Dedifferentiated amniotic fluid mesenchymal stem cell (primary cell): ENCODE data around the gene PPM1F.
A peak's percentile ranks its signal among the peaks of the same experiment; 100 is the strongest.
"Not testable (repeated sequence)": the region's sequence is repeated elsewhere in the genome, so short reads cannot be mapped to it uniquely, and the experiment has no call there.

ENCODE experiments used
- DNase-seq: peaks from one replicate; pipeline ENCODE4 v3.0.0-alpha.2; 2016; ENCODE audit errors: extremely low spot score

PPM1F gene

GRCh38 chr22:21894799-21895198 lies 57.8 kb downstream of the PPM1F start:
- DNase-seq = no peak

- DNase-seq = no peak
Observed at GRCh38 chr22:21889251-21889990, 63.2 kb downstream of the PPM1F start.

DNA sequence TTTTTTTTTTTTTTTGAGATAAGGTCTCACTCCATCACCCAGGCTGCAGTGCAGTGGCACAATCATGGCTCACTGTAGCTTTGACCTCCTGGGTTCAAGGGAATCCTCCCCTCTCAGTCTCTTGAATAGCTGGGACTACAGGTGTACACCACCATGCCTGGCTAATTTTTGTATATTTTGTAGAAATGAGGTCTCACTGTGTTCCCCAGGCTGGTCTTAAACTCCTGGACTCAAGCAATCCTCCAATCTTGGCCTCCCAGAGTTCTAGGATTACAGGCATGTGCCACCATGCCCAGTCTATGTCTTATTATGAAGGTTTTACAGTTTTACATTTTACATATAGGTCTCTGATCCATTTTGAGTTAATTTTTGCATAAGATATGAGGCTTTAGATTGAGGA lies 64.8 kb downstream of the PPM1F start:
- no peak for DNase-seq

- not testable (repeated sequence) for DNase-seq
Observed at GRCh38 chr22:21883930-21884329, 68.7 kb downstream of the PPM1F start.

DNA sequence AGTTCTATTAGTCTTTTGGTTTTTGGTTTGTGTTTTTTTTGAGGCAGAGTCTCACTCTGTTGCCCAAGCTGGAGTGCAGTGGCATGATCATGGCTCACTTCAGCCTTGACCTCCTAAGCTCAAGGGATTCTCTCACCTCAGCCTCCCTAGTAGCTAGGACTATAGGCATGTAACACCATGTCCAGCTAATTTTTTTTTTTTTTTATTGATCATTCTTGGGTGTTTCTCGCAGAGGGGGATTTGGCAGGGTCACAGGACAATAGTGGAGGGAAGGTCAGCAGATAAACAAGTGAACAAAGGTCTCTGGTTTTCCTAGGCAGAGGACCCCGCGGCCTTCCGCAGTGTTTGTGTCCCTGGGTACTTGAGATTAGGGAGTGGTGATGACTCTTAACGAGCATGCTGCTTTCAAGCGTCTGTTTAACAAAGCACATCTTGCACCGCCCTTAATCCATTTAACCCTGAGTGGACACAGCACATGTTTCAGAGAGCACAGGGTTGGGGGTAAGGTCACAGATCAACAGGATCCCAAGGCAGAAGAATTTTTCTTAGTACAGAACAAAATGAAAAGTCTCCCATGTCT lies 69.8 kb downstream of the PPM1F start:
- not testable (repeated sequence) for DNase-seq

GRCh38 chr22:21881841-21882753 lies 70.6 kb downstream of the PPM1F start:
- DNase-seq = no peak

GRCh38 chr22:21876486-21877176 lies 76.0 kb downstream of the PPM1F start:
- DNase-seq = peak; percentile 90

DNA sequence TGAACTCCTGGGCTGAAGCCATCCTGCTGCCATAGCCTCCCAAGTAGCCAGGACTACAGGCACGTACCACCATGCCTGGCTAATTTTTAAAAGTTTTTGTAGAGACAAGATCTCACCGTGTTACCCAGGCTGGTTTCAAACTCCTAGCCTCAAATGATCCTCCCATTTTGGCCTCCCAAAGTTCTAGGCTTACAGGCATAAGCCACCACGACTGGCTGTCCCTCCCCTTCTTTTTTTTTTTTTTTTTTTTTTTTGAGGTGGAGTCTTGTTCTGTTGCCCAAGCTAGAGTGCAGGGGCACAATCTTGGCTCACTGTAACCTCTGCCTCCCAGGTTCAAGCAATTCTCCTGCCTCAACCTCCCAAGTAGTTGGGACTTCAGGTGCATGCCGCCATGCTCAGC lies 77.7 kb downstream of the PPM1F start:
- DNase-seq = not testable (repeated sequence)

- DNase-seq = no peak
Observed at GRCh38 chr22:21873619-21874018, 79.0 kb downstream of the PPM1F start.

GRCh38 chr22:21872741-21873140 lies 79.9 kb downstream of the PPM1F start:
- not testable (repeated sequence) for DNase-seq
